Thymus (tissue), 11 donors: ENCODE data around the gene GLDC. TPM values are rescaled to one million over a fixed set of nuclear protein-coding genes. Genes with fewer than 3 reads are reported as not detected.
A peak's percentile ranks its signal among the peaks of the same experiment; 100 is the strongest.

Experiments
- DNase-seq, 9 donors: peaks; one replicate each; pipeline ENCODE4 v3.0.0-alpha.2; 2013; ENCODE audit warnings: low spot score in 9 of 9, low read depth in 6 of 9, missing footprints in 1 of 9
- H3K27ac ChIP-seq, 2 donors: one replicate each; pipeline ENCODE4 v1.5.1; 2013; ENCODE audit warnings: control low read depth in 1 of 2, low read depth in 1 of 2, low read length in 1 of 2, mild to moderate bottlenecking in 1 of 2, moderate library complexity in 1 of 2
- H3K27me3 ChIP-seq, 2 donors: one replicate each; pipeline ENCODE4 v1.5.1; 2013; ENCODE audit warnings: low read length in 1 of 2; ENCODE audit not compliant: control insufficient read depth in 2 of 2, insufficient read depth in 1 of 2
- H3K36me3 ChIP-seq, 2 donors: one replicate each; pipeline ENCODE4 v1.5.1; 2013; ENCODE audit warnings: low read length in 1 of 2, mild to moderate bottlenecking in 1 of 2, moderate library complexity in 1 of 2; ENCODE audit not compliant: control insufficient read depth in 2 of 2, insufficient read depth in 2 of 2
- H3K4me1 ChIP-seq, 2 donors: one replicate each; pipeline ENCODE4 v1.5.1; 2013; ENCODE audit warnings: low read length in 2 of 2; ENCODE audit not compliant: control insufficient read depth in 2 of 2, insufficient read depth in 2 of 2
- H3K4me3 ChIP-seq, 2 donors: one replicate each; pipeline ENCODE4 v1.5.1; 2013; ENCODE audit warnings: low read length in 2 of 2, control low read depth in 1 of 2, mild to moderate bottlenecking in 1 of 2
- H3K9me3 ChIP-seq, 2 donors: one replicate each; pipeline ENCODE4 v1.5.1; 2013; ENCODE audit warnings: low read length in 1 of 2, mild to moderate bottlenecking in 1 of 2; ENCODE audit not compliant: control insufficient read depth in 2 of 2, insufficient read depth in 1 of 2
- WGBS: extraction: QIAGEN DNeasy Blood & Tissue Kit; methylation state at CpG from one replicate; pipeline ENCODE4 v1.1.7; 2013; 5-methylcytosine and 5-hydroxymethylcytosine counted together
- polyA plus RNA-seq: library from polyadenylated mRNA; stranded (reverse); fragments of 200-250 nt; gene quantifications from one replicate; pipeline ENCODE4 v1.2.3, GENCODE V29; 2013
- total RNA-seq: library from RNA; stranded (reverse); fragments of 120-200 nt; gene quantifications from one replicate; pipeline ENCODE4 v1.2.4, GENCODE V29; 2013
- donor health status: healthy.

The GLDC gene
- total and polyA plus RNA-seq, 2 donors = 0.71 to 2.2 TPM

- no peaks in the 10 kb centered on the region for H3K4me1 ChIP-seq
- no peaks in the 10 kb centered on the region for H3K36me3 ChIP-seq
- WGBS = 69% methylated on average over 5 of the region's 5 CpGs
- peak in 3 of 9 donors; percentile 23 to 57 (median 30) for DNase-seq
- no peak overlapping the region for H3K4me3 ChIP-seq
- H3K9me3 ChIP-seq = no peaks in the 10 kb centered on the region
- H3K27ac ChIP-seq = no peak overlapping the region
- no peaks in the 10 kb centered on the region for H3K27me3 ChIP-seq
Measured at GRCh38 chr9:6667633-6668280, 22.2 kb upstream of the GLDC start.

GRCh38 chr9:6667080-6667479, 21.6 kb upstream of the GLDC start:
- no peak for DNase-seq
- Histone ChIP-seq H3K4me1 (no peaks in the 10 kb centered on the region), H3K27me3 (no peaks in the 10 kb centered on the region), H3K9me3 (no peaks in the 10 kb centered on the region), H3K36me3 (no peaks in the 10 kb centered on the region), H3K4me3 (no peak overlapping the region), H3K27ac (no peak overlapping the region)
- 96% methylated on average over 6 of the region's 6 CpGs for WGBS

GRCh38 chr9:6665628-6666027, 20.1 kb upstream of the GLDC start:
- Histone ChIP-seq H3K36me3 (no peaks in the 10 kb centered on the region), H3K27me3 (no peaks in the 10 kb centered on the region)

GRCh38 chr9:6664204-6664680, 18.7 kb upstream of the GLDC start:
- WGBS = 98% methylated on average over 3 of the region's 3 CpGs
- Histone ChIP-seq H3K4me3 (no peak overlapping the region), H3K9me3 (no peaks in the 10 kb centered on the region), H3K27ac (no peak overlapping the region), H3K36me3 (no peaks in the 10 kb centered on the region), H3K27me3 (no peaks in the 10 kb centered on the region), H3K4me1 (no peaks in the 10 kb centered on the region)
- DNase-seq = no peak

More at GRCh38 chr9:6665628-6666027, 20.1 kb upstream of the GLDC start:
- Histone ChIP-seq H3K9me3 (no peaks in the 10 kb centered on the region), H3K4me3 (no peak overlapping the region), H3K27ac (no peak overlapping the region), H3K4me1 (no peaks in the 10 kb centered on the region)
- no peak for DNase-seq
- 94% methylated on average over 1 of the region's 1 CpG for WGBS

DNA sequence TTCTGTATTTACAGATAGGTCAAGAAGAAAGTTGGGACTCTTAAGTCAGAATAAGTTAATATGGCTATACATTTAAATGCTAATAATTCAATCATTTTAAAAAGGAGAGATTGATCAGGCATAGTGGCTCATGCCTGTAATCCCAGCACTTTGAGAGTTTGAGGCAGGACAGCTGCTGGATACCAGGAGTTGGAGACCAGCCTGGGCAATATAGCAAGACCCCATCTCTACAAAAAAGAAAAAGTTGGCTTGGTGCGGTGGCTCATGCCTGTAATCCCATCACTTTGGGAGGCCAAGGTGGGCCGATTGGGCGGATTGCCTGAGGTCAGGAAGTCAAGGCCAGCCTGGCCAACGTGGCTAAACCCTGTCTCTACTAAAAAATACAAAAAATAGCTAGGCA, 15.0 kb upstream of the GLDC start:
- no peaks in the 10 kb centered on the region for H3K9me3 ChIP-seq
- 73% methylated on average over 4 of the region's 4 CpGs for WGBS
- no peak overlapping the region for H3K27ac ChIP-seq
- no peak overlapping the region for H3K4me3 ChIP-seq
- H3K4me1 ChIP-seq = no peaks in the 10 kb centered on the region
- no peaks in the 10 kb centered on the region for H3K36me3 ChIP-seq
- DNase-seq = no peak
- no peaks in the 10 kb centered on the region for H3K27me3 ChIP-seq

DNA sequence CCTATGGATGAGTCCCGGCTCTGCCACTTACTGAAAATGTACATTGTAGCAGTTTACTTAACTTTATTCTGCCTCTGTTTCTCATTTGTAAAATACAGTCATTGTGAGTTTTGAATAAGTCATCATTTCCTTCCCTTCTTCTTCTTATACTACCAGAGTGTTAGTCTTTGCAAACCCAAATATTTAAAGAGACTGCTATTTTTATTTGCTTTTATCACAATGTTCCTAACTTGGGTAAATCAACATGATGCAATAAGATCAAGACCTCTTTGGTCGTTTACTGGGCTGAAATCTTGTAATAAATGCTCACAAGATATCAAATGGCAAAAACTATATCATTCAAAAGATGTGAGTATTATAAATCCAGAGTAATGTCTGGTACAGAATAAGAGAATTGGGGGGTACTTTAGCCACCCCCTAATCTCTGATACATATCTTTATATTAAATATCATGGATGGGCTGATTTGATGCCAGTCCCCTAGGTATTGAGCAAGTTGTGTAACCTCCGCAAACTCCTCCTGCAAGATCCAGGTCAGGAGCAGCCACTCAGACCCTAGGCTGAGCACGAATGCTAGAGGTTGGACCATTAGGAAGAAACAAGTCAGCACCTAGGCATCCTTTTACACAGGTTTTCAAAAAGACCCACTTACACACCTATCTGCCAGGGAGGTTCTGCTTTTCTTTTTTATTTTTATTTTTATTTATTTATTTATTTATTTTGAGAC, 13.3 kb upstream of the GLDC start:
- Histone ChIP-seq H3K27me3 (no peaks in the 10 kb centered on the region), H3K27ac (no peak overlapping the region), H3K9me3 (no peaks in the 10 kb centered on the region), H3K36me3 (no peaks in the 10 kb centered on the region), H3K4me3 (no peak overlapping the region), H3K4me1 (peaks cover 0 to 2% of the 10 kb centered on the region in 2 donors)
- DNase-seq = no peak
- WGBS = 91% methylated on average over 4 of the region's 4 CpGs

DNA sequence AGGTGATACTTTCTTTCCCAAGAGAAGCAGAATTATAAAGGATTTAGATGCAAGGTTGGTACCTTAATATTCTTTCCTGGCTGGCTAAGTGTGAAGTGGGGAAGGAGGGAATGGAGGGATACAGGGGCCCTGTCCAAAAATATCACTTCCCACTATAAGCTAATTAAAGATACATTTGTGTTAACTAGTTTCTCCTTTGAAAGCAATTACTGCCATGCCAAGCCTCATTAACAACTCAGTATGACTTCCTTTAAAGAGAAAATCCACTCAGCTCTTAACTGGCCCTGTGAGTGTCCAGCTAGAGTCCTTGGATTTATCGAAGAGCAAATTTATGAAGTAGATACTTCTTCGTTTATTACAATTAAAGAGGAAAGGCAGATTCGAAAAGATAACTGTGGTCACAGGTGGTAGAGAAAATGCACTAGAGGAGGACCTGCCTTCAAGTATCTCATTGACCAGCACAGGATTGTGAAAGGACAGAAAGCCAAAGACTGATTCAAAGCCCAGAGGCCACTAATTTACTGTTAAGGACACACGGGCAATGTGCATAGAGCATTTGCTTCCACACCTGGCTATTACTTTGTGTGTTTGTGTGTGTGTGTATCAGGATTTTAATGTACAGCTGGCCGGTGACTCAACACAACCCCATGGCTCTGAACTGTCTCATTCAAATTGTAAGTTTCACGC, 11.2 kb upstream of the GLDC start:
- Histone ChIP-seq H3K27me3 (no peaks in the 10 kb centered on the region), H3K4me3 (no peak overlapping the region), H3K9me3 (no peaks in the 10 kb centered on the region), H3K27ac (no peak overlapping the region), H3K36me3 (no peaks in the 10 kb centered on the region), H3K4me1 (peaks cover 0 to 2% of the 10 kb centered on the region in 2 donors)
- WGBS = 93% methylated on average over 6 of the region's 6 CpGs
- DNase-seq = no peak

DNA sequence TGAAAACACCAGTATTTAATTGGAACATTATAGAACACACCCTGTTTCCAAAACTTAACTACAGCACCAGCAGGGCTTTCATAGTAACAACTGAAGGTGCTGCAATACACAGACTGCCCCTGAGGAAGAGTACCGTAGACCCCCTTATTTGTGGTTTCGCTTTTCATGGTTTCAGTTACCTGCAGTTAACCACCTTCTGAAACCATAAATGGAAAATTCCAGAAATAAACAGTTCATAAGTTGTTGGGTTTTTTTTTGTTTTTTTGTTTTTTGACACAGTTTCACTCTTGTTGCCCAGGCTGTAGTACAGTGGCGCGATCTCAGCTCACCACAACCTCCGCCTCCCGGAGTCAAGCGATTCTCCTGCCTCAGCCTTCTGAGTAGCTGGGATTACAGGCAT, 9.5 kb upstream of the GLDC start:
- DNase-seq = peak in 4 of 9 donors; percentile 8 to 54 (median 18)
- Histone ChIP-seq H3K4me3 (no peak overlapping the region), H3K27me3 (no peaks in the 10 kb centered on the region), H3K9me3 (no peaks in the 10 kb centered on the region), H3K27ac (no peak overlapping the region), H3K4me1 (peaks cover 0 to 2% of the 10 kb centered on the region in 2 donors), H3K36me3 (no peaks in the 10 kb centered on the region)
- 71% methylated on average over 7 of the region's 7 CpGs for WGBS

DNA sequence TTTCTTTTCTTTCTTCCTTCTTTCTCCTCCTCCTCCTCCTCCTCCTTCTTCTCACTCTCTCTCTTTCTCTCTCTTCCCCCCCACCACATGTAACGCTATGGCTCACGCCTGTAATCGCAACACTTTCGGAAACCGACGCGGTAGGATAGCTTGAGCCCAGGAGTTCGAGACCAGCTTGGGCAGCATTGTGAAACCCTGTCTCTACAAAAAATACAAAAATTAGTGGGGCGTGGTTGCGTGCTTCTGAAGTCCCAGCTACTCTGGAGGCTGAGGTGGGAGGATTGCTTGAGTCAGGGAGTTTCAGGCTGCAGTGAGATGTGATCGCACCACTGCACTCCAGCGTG, 736 bp upstream of the GLDC start:
- Histone ChIP-seq H3K27me3 (peaks cover 41 to 72% of the 10 kb centered on the region in 2 donors), H3K27ac (no peak overlapping the region), H3K36me3 (no peaks in the 10 kb centered on the region), H3K4me1 (peaks cover 0 to 19% of the 10 kb centered on the region in 2 donors), H3K9me3 (no peaks in the 10 kb centered on the region), H3K4me3 (no peak overlapping the region)
- DNase-seq = no peak
- 34% methylated on average over 12 of the region's 12 CpGs for whole genome bisulfite sequencing
